HepG2 (cell line): ENCODE data around the gene MIGA2. TPM values are rescaled to one million over a fixed set of nuclear protein-coding genes. Genes with fewer than 3 reads are reported as not detected.

Experiments
- AHR ChIP-seq: IDR thresholded peaks from 2 replicates; pipeline ENCODE4 v1.6.1; 2018; ENCODE audit warnings: missing genetic modification reagents, missing compliant biosample characterization
- ELF4 ChIP-seq: sonication (generic); formaldehyde crosslinking; IDR thresholded peaks from 2 replicates; pipeline ENCODE4 v1.5.0; 2020; ENCODE audit warnings: missing genetic modification reagents, mild to moderate bottlenecking, moderate library complexity, borderline replicate concordance
- ETV5 ChIP-seq: IDR thresholded peaks from 2 replicates; pipeline ENCODE4 v1.6.1; 2018; ENCODE audit warnings: missing biosample characterization, missing genetic modification reagents, inconsistent platforms, borderline replicate concordance
- MIER2 ChIP-seq: IDR thresholded peaks from 2 replicates; pipeline ENCODE4 v1.6.1; 2016; ENCODE audit warnings: missing biosample characterization, missing genetic modification reagents
- PATZ1 ChIP-seq: sonication (generic); formaldehyde crosslinking; IDR thresholded peaks from 2 replicates; pipeline ENCODE4 v1.4.0; 2020; ENCODE audit warnings: missing genetic modification reagents
- RFXANK ChIP-seq: IDR thresholded peaks from 2 replicates; pipeline ENCODE4 v1.6.1; 2016
- SRSF9 ChIP-seq: fragments of 200-400 bp; formaldehyde crosslinking; IDR thresholded peaks from 2 replicates; pipeline ENCODE4 v1.6.1; 2018; ENCODE audit warnings: borderline replicate concordance, mild to moderate bottlenecking, low read depth, low read length; ENCODE audit not compliant: insufficient read depth, poor library complexity, severe bottlenecking
- TCF7 ChIP-seq: sonication (generic); IDR thresholded peaks from 2 replicates; pipeline ENCODE4 v1.6.1; 2016; ENCODE audit warnings: antibody characterized with exemption, low read depth
- ZBTB40 ChIP-seq, 2 experiments: fragments of 450-650 bp in 1 of 2; sonication (generic) in 1 of 2; formaldehyde crosslinking in 1 of 2; IDR thresholded peaks; 2 replicates each; pipeline versions ENCODE4 v1.6.1 to v1.8.0; 2016 to 2022; ENCODE audit warnings: antibody characterized with exemption in 1 of 2, mild to moderate bottlenecking in 1 of 2, missing genetic modification reagents in 1 of 2
- ZNF256 ChIP-seq: sonication (generic); formaldehyde crosslinking; conservative IDR thresholded peaks from 2 replicates; pipeline ENCODE4 v1.4.0; 2020; ENCODE audit warnings: missing genetic modification reagents
- ZNF382 ChIP-seq: sonication (generic); formaldehyde crosslinking; IDR thresholded peaks from 2 replicates; pipeline ENCODE4 v1.5.0; 2020; ENCODE audit warnings: missing genetic modification reagents, mild to moderate bottlenecking, borderline replicate concordance
- polyA plus RNA-seq, 8 experiments: library from polyadenylated mRNA; depleted of rRNA in 3 of 8; stranded (reverse) in 7 of 8; unstranded in 1 of 8; fragments of >200 nt; fragmentation: Illumina TruSeq in 4 of 8; extraction: Trizol in 4 of 8; gene quantifications; 2 replicates each; pipeline versions ENCODE4 v1.2.1 to v1.2.3, GENCODE V29; 2011 to 2016; ENCODE audit warnings: low read depth in 4 of 8, missing spikeins in 1 of 8, mixed read lengths in 1 of 8; ENCODE audit not compliant: insufficient read depth in 1 of 8
- total RNA-seq, 5 experiments: library from RNA; depleted of rRNA; stranded (reverse); fragments of >200 nt; fragmentation: Illumina TruSeq; extraction: Trizol; gene quantifications; 2 replicates each; pipeline ENCODE4 v1.2.3, GENCODE V29; 2016; ENCODE audit warnings: low read depth in 1 of 5
- TF ChIP-seq, protein P1 (sequence below): sonication (generic); formaldehyde crosslinking; IDR thresholded peaks from 2 replicates; pipeline ENCODE4 v1.8.0; 2022; ENCODE audit warnings: missing genetic modification reagents, mild to moderate bottlenecking, moderate library complexity, borderline replicate concordance

MIGA2 gene
- total and polyA plus RNA-seq, 2 of the 13 experiments (the other 11 are each of a cell fraction or from before 2014, with no cell fraction given): 10.8 to 17.1 TPM

GRCh38 chr9:129064499-129064908 is 28.1 kb downstream of the MIGA2 start (continued):
- TF ChIP-seq ZBTB40 (IDR thresholded peaks at IDR 0.05) (no peak), ZBTB40 (CRISPR knock-in tag; IDR thresholded peaks at IDR 0.05) (no peak; the same call in 1 of the 2 replicates), PATZ1 (CRISPR knock-in tag) (peak; percentile 66), ZNF256 (CRISPR knock-in tag) (no peak), ETV5 (CRISPR knock-in tag) (peak; percentile 38; the same call in 1 of the 2 replicates), SRSF9 (no peak), ELF4 (CRISPR knock-in tag) (0 out of 2 replicates have a peak, but pooled peaks have one; percentile 36), AHR (CRISPR knock-in tag) (no peak), RFXANK (CRISPR knock-in tag) (no peak), TCF7 (peak; percentile 28; the same call in 1 of the 2 replicates), MIER2 (CRISPR knock-in tag) (0 out of 2 replicates have a peak, but pooled peaks have one; percentile 35), ZNF382 (CRISPR knock-in tag) (no peak)
- TF ChIP-seq, protein P1, sequence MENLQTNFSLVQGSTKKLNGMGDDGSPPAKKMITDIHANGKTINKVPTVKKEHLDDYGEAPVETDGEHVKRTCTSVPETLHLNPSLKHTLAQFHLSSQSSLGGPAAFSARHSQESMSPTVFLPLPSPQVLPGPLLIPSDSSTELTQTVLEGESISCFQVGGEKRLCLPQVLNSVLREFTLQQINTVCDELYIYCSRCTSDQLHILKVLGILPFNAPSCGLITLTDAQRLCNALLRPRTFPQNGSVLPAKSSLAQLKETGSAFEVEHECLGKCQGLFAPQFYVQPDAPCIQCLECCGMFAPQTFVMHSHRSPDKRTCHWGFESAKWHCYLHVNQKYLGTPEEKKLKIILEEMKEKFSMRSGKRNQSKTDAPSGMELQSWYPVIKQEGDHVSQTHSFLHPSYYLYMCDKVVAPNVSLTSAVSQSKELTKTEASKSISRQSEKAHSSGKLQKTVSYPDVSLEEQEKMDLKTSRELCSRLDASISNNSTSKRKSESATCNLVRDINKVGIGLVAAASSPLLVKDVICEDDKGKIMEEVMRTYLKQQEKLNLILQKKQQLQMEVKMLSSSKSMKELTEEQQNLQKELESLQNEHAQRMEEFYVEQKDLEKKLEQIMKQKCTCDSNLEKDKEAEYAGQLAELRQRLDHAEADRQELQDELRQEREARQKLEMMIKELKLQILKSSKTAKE: peak; percentile 97
